ENCODE results near the gene IL13RA2.

Gene IL13RA2, protein sequence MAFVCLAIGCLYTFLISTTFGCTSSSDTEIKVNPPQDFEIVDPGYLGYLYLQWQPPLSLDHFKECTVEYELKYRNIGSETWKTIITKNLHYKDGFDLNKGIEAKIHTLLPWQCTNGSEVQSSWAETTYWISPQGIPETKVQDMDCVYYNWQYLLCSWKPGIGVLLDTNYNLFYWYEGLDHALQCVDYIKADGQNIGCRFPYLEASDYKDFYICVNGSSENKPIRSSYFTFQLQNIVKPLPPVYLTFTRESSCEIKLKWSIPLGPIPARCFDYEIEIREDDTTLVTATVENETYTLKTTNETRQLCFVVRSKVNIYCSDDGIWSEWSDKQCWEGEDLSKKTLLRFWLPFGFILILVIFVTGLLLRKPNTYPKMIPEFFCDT

GRCh38 chrX:115017455-115017854, at the start of gene IL13RA2:
IL13RA2 (minus strand) TSS chrX:115017616; CDS start chrX:115017269, 347 bp downstream.
- Histone ChIP-seq H3K27me3 (ENCODE audit: control insufficient read depth, insufficient read depth, low read length) (no peaks in the 10 kb centered on the region), H3K4me1 (ENCODE audit: control insufficient read depth, insufficient read depth, low read length) (no peaks in the 10 kb centered on the region), H3K9me3 (ENCODE audit: control insufficient read depth, low read length) (no peaks in the 10 kb centered on the region), H3K4me3 (ENCODE audit: low read length) (no peak within 1 kb of the TSS), H3K36me3 (ENCODE audit: control insufficient read depth, insufficient read depth, low read length) (no peaks in the 10 kb centered on the region), H3K9ac (ENCODE audit: low read length) (no peak within 1 kb of the TSS)

GRCh38 chrX:115065304-115065703, 47.9 kb upstream of the IL13RA2 start:
- H3K9me3 ChIP-seq (ENCODE audit: control insufficient read depth, low read length) = no peaks in the 10 kb centered on the region
- no peak overlapping the region for H3K9ac ChIP-seq (ENCODE audit: low read length)
- H3K4me3 ChIP-seq (ENCODE audit: low read length) = no peak overlapping the region
- H3K36me3 ChIP-seq (ENCODE audit: control insufficient read depth, insufficient read depth, low read length) = no peaks in the 10 kb centered on the region
- H3K4me1 ChIP-seq (ENCODE audit: control insufficient read depth, insufficient read depth, low read length) = no peaks in the 10 kb centered on the region
- H3K27me3 ChIP-seq (ENCODE audit: control insufficient read depth, insufficient read depth, low read length) = no peaks in the 10 kb centered on the region

GRCh38 chrX:115060013-115060412, 42.6 kb upstream of the IL13RA2 start:
- Histone ChIP-seq H3K27me3 (ENCODE audit: control insufficient read depth, insufficient read depth, low read length) (no peaks in the 10 kb centered on the region), H3K9ac (ENCODE audit: low read length) (no peak overlapping the region), H3K36me3 (ENCODE audit: control insufficient read depth, insufficient read depth, low read length) (no peaks in the 10 kb centered on the region), H3K4me3 (ENCODE audit: low read length) (no peak overlapping the region), H3K9me3 (ENCODE audit: control insufficient read depth, low read length) (no peaks in the 10 kb centered on the region), H3K4me1 (ENCODE audit: control insufficient read depth, insufficient read depth, low read length) (no peaks in the 10 kb centered on the region)

DNA sequence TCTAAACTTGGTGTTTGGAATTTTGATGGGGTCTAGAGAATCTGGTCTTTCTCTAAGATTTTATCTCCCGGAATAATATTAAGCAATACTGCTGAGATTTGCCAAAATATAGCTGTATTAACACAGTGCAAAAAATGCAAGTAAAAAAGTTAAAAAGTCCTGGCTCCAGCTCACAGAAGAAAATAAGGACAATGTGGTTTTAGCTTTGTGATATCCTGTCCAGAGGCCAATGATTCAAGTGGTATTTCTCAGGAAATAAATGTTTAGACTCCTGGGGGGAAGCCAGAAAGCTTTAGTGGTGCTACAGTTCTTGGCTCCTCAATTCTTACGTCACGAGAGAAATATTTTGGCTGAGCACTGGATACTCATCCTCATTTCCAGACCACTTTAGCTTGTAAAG, 40.9 kb upstream of the IL13RA2 start:
- Histone ChIP-seq H3K36me3 (ENCODE audit: control insufficient read depth, insufficient read depth, low read length) (no peaks in the 10 kb centered on the region), H3K9ac (ENCODE audit: low read length) (no peak overlapping the region), H3K27me3 (ENCODE audit: control insufficient read depth, insufficient read depth, low read length) (no peaks in the 10 kb centered on the region), H3K9me3 (ENCODE audit: control insufficient read depth, low read length) (no peaks in the 10 kb centered on the region), H3K4me3 (ENCODE audit: low read length) (no peak overlapping the region), H3K4me1 (ENCODE audit: control insufficient read depth, insufficient read depth, low read length) (no peaks in the 10 kb centered on the region)

DNA sequence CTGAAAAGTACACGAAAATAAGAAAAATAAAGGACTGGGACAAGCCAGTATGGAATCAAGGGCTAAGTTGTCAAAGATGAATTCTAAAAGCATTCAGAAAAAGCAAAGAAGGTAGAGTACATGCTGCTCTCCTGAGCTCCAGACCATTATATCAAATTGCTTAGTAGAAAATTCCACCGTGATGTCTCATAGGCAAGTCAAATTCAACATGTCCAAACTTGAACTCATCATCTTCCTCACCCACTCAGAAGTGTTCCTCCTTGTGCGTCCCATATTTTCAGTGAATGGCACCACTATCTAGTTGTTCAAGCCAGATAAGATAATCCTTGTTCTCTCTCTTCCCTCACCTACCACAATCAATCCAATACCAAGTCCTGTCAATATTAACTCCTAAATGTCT, 37.5 kb upstream of the IL13RA2 start:
- H3K4me1 ChIP-seq (ENCODE audit: control insufficient read depth, insufficient read depth, low read length) = no peaks in the 10 kb centered on the region
- H3K9ac ChIP-seq (ENCODE audit: low read length) = no peak overlapping the region
- H3K9me3 ChIP-seq (ENCODE audit: control insufficient read depth, low read length) = no peaks in the 10 kb centered on the region
- no peaks in the 10 kb centered on the region for H3K27me3 ChIP-seq (ENCODE audit: control insufficient read depth, insufficient read depth, low read length)
- no peak overlapping the region for H3K4me3 ChIP-seq (ENCODE audit: low read length)
- no peaks in the 10 kb centered on the region for H3K36me3 ChIP-seq (ENCODE audit: control insufficient read depth, insufficient read depth, low read length)

DNA sequence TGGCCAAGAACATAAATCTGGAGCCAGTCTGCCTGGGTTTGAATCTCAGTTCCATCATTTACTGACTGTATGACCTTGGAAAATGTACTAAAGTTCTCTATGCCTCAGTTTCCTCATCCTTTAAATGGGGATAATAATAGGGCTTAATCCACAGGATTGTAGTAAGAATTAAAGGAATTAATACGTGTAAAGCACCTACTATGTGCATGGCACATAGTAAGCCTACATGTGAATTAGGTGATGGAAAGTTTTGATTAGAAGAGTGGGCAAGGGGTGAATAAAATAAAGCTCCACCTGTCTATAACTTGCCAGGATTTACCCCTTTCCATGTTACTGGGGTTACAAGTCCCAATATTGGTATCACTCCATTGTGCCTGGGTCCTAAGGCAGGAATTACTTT, 35.8 kb upstream of the IL13RA2 start:
- Histone ChIP-seq H3K9ac (ENCODE audit: low read length) (no peak overlapping the region), H3K4me1 (ENCODE audit: control insufficient read depth, insufficient read depth, low read length) (no peaks in the 10 kb centered on the region), H3K9me3 (ENCODE audit: control insufficient read depth, low read length) (no peaks in the 10 kb centered on the region), H3K36me3 (ENCODE audit: control insufficient read depth, insufficient read depth, low read length) (no peaks in the 10 kb centered on the region), H3K27me3 (ENCODE audit: control insufficient read depth, insufficient read depth, low read length) (no peaks in the 10 kb centered on the region), H3K4me3 (ENCODE audit: low read length) (no peak overlapping the region)

GRCh38 chrX:115047715-115048114, 30.3 kb upstream of the IL13RA2 start:
- Histone ChIP-seq H3K9me3 (ENCODE audit: control insufficient read depth, low read length) (no peaks in the 10 kb centered on the region), H3K27me3 (ENCODE audit: control insufficient read depth, insufficient read depth, low read length) (no peaks in the 10 kb centered on the region), H3K9ac (ENCODE audit: low read length) (no peak overlapping the region), H3K36me3 (ENCODE audit: control insufficient read depth, insufficient read depth, low read length) (no peaks in the 10 kb centered on the region), H3K4me1 (ENCODE audit: control insufficient read depth, insufficient read depth, low read length) (no peaks in the 10 kb centered on the region), H3K4me3 (ENCODE audit: low read length) (no peak overlapping the region)

DNA sequence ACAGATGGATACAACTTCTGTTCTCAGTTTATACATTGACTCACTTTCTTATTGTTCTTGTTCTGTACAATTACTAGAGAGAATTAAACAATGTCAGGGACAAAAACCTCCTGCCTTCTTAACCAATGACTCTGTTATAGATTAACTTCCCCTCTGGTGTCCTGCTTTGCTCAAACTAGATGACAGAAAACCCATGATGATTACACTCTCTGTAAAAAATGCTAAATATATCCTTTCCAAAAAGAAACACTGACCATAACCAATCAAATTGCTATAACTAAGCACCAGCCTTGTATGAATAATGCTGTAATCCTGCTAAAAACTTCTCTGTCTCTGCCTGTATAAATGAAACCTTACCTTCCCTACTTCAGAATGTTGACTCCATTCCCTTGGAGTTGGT, 29.8 kb upstream of the IL13RA2 start:
- no peak overlapping the region for H3K9ac ChIP-seq (ENCODE audit: low read length)
- no peaks in the 10 kb centered on the region for H3K9me3 ChIP-seq (ENCODE audit: control insufficient read depth, low read length)
- H3K36me3 ChIP-seq (ENCODE audit: control insufficient read depth, insufficient read depth, low read length) = no peaks in the 10 kb centered on the region
- H3K4me1 ChIP-seq (ENCODE audit: control insufficient read depth, insufficient read depth, low read length) = no peaks in the 10 kb centered on the region
- H3K4me3 ChIP-seq (ENCODE audit: low read length) = no peak overlapping the region
- H3K27me3 ChIP-seq (ENCODE audit: control insufficient read depth, insufficient read depth, low read length) = no peaks in the 10 kb centered on the region

DNA sequence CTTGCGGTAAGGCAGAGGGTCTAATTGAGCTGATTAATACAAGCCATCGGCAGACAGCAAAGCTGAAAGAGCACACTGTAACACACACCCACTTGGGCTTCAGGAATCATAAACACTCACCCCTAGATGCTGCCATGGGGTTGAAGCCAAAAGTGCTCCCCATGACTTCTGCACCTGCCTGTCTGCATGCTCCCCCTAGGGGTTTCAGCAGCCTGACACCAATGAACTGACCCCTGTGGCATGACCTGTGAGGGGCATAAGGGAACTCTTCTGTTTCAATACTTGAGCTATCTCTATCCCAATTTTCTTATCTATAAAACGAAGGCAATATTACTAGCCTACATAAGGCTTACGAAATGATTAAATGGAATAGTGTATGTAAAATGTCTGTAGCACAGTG, 23.0 kb upstream of the IL13RA2 start:
- Histone ChIP-seq H3K36me3 (ENCODE audit: control insufficient read depth, insufficient read depth, low read length) (no peaks in the 10 kb centered on the region), H3K4me3 (ENCODE audit: low read length) (no peak overlapping the region), H3K9me3 (ENCODE audit: control insufficient read depth, low read length) (no peaks in the 10 kb centered on the region), H3K9ac (ENCODE audit: low read length) (no peak overlapping the region), H3K27me3 (ENCODE audit: control insufficient read depth, insufficient read depth, low read length) (no peaks in the 10 kb centered on the region), H3K4me1 (ENCODE audit: control insufficient read depth, insufficient read depth, low read length) (no peaks in the 10 kb centered on the region)

DNA sequence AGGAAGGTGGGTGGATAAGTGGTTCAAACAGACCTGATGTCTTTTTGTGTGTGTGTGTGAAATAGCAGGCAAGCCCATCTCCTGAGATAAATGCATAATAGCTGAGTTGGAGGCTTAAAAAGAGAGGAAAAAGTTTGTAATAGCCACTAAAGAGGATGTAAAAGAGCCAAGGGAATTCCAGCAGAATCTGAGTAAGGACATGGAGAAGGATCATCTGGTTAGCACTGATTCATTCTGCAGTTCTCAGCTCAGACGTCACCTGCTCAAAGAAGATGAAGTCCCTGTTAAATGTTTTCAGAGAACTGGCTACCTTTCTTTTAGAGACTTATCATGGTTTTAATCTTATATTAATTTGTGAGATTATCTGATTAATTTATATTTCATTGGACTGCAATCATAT, 21.0 kb upstream of the IL13RA2 start:
- H3K4me3 ChIP-seq (ENCODE audit: low read length) = no peak overlapping the region
- no peak overlapping the region for H3K9ac ChIP-seq (ENCODE audit: low read length)
- H3K9me3 ChIP-seq (ENCODE audit: control insufficient read depth, low read length) = no peaks in the 10 kb centered on the region
- H3K36me3 ChIP-seq (ENCODE audit: control insufficient read depth, insufficient read depth, low read length) = no peaks in the 10 kb centered on the region
- no peaks in the 10 kb centered on the region for H3K27me3 ChIP-seq (ENCODE audit: control insufficient read depth, insufficient read depth, low read length)
- H3K4me1 ChIP-seq (ENCODE audit: control insufficient read depth, insufficient read depth, low read length) = no peaks in the 10 kb centered on the region

GRCh38 chrX:115036029-115036428, 18.6 kb upstream of the IL13RA2 start:
- Histone ChIP-seq H3K36me3 (ENCODE audit: control insufficient read depth, insufficient read depth, low read length) (no peaks in the 10 kb centered on the region), H3K4me1 (ENCODE audit: control insufficient read depth, insufficient read depth, low read length) (no peaks in the 10 kb centered on the region), H3K4me3 (ENCODE audit: low read length) (no peak overlapping the region), H3K27me3 (ENCODE audit: control insufficient read depth, insufficient read depth, low read length) (no peaks in the 10 kb centered on the region), H3K9me3 (ENCODE audit: control insufficient read depth, low read length) (no peaks in the 10 kb centered on the region), H3K9ac (ENCODE audit: low read length) (no peak overlapping the region)

DNA sequence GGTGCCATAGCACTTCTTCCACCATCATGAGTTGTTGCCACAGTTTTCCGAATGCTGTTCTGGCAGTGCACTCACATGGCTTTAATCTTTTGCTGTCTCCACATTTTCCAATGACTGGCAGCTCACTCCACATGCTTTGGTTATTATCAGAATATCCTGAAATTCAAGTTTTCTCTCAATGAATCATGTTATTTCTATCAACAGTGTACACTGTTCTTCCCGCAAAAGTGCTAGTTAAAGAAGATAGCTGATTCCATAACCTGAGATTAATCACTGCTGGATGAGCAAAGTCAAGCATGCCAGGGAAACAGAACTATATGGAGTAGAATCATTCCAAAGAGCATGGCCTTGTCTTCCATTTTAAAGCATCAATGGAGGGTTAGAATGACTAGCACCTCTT, 14.6 kb upstream of the IL13RA2 start:
- no peak overlapping the region for H3K9ac ChIP-seq (ENCODE audit: low read length)
- H3K4me1 ChIP-seq (ENCODE audit: control insufficient read depth, insufficient read depth, low read length) = no peaks in the 10 kb centered on the region
- no peaks in the 10 kb centered on the region for H3K27me3 ChIP-seq (ENCODE audit: control insufficient read depth, insufficient read depth, low read length)
- H3K36me3 ChIP-seq (ENCODE audit: control insufficient read depth, insufficient read depth, low read length) = no peaks in the 10 kb centered on the region
- H3K4me3 ChIP-seq (ENCODE audit: low read length) = no peak overlapping the region
- no peaks in the 10 kb centered on the region for H3K9me3 ChIP-seq (ENCODE audit: control insufficient read depth, low read length)

GRCh38 chrX:115030625-115031024, 13.2 kb upstream of the IL13RA2 start:
- no peaks in the 10 kb centered on the region for H3K27me3 ChIP-seq (ENCODE audit: control insufficient read depth, insufficient read depth, low read length)
- H3K36me3 ChIP-seq (ENCODE audit: control insufficient read depth, insufficient read depth, low read length) = no peaks in the 10 kb centered on the region
- no peak overlapping the region for H3K4me3 ChIP-seq (ENCODE audit: low read length)
- H3K9me3 ChIP-seq (ENCODE audit: control insufficient read depth, low read length) = no peaks in the 10 kb centered on the region
- no peak overlapping the region for H3K9ac ChIP-seq (ENCODE audit: low read length)
- H3K4me1 ChIP-seq (ENCODE audit: control insufficient read depth, insufficient read depth, low read length) = no peaks in the 10 kb centered on the region
